DMS153 treated with DMSO at 0.1 percent for 48 hours (cell line): ENCODE measurements around the gene CDH20.

ENCODE experiments used
- DNase-seq: peaks from one replicate; lab custom pipeline; 2025; ENCODE audit not compliant: unreplicated experiment; lab: John Stamatoyannopoulos, UW

CDH20 gene

DNA sequence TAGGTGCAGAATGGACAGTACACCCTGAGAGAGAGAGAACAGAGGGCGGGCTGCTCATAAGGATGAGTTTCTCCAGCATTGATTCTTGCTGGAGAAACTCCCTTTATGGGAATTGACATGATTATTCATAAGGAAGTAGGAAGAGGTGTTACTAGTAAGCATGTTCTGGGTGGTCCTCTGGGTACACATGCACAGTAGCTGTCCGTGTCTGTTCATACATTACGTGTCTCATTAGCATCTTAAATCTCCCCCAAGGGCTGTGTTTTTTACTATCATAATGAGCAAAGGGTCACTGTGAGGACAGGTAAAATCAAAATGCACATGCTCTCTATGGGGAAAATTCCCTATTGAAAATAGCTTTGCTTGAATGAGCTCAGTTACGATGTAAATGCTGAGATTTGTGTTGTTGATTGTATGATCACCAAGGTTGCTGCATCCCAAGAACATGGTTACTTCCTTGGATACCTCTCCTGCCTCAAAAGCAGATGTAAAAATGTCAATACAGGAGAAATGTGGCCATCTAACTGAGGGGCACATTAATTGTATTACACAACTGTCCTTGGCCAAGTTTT is 238.9 kb downstream of the CDH20 start:
- DNase-seq, result no peak

DNA sequence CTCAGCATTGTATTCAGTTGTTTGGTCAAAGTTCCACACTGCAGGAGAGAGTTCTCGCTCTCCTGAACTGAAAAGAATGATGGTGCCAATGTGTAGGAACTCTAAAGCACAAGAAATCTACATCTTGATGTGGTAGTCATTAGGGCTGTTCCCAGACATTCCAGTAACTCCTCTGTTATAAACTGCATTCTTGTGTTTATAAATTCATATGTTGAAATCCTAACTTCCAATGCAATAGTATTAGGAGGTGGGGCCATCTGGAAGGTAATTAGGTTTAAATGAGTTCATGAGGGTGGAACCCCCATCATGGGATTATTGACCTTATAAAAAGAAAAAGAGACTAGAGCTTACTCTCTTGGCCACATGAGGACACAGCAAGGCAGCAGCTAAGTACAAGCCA is 239.6 kb downstream of the CDH20 start:
- no peak for DNase-seq

DNA sequence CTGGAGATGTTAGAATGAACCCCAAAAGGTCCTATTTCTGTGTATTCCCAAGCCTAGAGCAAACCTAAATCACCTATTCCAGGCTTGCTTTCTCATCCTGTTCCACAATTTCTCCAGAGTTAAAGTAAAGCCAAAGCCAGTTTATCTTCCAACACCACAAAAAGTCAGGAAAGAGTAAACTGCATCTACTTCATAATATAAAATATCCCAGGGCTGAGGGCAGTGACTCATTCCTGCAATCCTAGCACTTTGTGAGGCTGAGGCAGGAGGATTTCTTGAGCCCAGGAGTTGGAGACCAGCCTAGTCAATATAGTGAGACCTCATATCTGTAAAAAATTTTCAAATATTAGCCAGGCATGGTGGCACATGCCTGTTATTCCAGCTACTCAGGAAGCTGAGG is 241.4 kb downstream of the CDH20 start:
- DNase-seq, result no peak

DNA sequence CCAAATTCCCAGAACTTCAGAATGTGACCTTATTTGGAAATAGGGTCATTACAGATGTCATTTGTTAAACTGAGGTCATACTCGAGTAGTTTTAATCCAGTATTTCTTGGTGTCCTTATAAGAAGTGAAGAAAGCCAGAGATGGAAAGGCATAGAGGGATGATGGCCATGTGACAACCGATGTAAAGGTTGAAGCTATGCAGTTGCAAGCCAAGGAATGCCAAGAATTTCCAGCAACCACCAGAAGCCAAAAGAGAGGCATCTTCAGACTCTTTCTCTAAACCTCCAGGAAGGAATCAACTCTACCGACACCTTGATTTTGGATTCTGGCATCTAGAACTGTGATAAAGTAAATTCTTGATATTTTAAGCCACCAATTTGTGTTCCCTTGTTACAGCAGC is 242.2 kb downstream of the CDH20 start:
- DNase-seq, result no peak

- no peak for DNase-seq
These were observed 245.6 kb downstream of the CDH20 start for GRCh38 chr18:61578846-61579245.

- no peak for DNase-seq
These were observed 246.4 kb downstream of the CDH20 start for GRCh38 chr18:61579581-61579980.

GRCh38 chr18:61580046-61580445 is 246.8 kb downstream of the CDH20 start:
- DNase-seq, result no peak

- DNase-seq, result peak; percentile 37
These were observed 248.5 kb downstream of the CDH20 start for GRCh38 chr18:61581578-61582201.

DNA sequence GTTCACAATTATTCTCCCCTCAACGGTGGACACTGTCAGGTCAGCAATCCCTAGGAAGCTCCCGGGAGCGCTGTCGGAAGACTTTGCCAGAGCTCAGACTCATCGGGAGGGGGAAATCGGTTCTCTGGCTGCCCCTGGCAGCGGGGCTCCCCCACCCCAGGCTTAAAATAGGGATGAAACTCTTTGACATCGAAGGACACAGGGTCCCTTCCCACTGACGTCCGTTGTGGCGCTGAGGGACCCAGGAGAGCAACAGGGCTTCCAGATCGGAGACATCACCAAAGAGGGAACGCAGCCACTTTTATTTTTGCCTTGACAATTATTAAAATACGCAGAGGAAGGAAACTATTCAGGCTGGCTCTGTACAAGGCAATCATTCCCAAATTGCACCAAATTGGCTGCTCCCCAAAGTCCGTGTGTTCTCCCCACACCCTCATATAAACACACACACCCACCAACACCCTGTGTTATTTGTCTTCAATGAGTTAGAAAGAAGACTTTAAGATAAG is 249.0 kb downstream of the CDH20 start:
- DNase-seq, result no peak

- no peak for DNase-seq
These were observed 250.3 kb downstream of the CDH20 start for GRCh38 chr18:61583548-61583947.

DNA sequence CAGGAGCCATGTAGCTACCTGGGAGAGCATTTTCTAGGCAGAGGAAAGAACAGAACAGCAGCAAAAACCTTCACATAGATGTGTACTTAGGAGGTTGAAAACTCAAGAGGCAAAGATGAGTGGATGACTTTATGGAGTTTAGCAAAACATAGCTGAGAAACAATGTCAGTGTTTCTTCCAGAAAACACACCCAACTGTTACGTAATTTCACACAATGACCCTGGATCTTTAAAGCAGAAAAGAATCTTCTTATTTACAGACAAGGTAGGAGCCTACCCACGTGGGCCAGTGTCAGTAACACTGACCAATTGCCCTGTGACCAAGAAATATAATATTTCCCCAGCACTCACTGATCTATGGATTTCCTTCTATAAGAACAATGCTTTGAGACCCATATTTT is 254.6 kb downstream of the CDH20 start:
- no peak for DNase-seq

- DNase-seq, result no peak
These were observed 256.0 kb downstream of the CDH20 start for GRCh38 chr18:61589053-61589723.

DNA sequence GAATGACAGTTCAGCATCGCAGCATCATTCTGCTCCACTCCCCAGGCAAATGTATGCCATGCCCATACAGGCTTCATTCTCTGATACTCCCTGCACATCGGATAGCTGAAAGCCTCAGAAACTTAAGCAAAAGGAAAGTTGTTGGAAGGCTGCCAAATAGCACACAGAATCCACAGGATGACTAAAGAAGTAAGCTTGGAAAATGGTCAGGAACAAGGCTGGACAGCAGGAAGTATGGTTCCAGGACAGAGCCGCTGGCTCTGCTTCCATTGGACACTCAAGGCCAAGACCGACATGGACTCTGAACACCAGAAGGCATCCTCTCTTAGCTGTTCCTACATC is 256.5 kb downstream of the CDH20 start:
- DNase-seq, result no peak

DNA sequence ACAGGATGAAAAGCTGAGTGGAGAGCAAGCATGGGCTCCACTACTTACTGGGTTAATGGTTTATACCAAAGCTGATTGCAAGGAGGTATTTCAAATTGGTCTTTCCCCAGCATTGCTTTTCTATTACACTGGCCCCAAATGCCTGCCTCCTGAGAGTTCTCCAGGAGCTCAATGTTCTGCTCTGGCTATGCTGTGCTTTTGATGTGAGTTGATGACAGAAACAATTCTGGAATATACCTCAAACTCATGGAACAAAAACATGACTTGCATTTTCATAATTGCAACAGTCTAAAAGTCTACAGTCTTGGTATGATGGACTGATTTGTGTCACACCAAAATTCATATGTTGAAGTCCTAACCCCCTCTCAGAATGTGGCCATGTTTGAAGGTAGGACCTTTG is 258.0 kb downstream of the CDH20 start:
- DNase-seq, result no peak

DNA sequence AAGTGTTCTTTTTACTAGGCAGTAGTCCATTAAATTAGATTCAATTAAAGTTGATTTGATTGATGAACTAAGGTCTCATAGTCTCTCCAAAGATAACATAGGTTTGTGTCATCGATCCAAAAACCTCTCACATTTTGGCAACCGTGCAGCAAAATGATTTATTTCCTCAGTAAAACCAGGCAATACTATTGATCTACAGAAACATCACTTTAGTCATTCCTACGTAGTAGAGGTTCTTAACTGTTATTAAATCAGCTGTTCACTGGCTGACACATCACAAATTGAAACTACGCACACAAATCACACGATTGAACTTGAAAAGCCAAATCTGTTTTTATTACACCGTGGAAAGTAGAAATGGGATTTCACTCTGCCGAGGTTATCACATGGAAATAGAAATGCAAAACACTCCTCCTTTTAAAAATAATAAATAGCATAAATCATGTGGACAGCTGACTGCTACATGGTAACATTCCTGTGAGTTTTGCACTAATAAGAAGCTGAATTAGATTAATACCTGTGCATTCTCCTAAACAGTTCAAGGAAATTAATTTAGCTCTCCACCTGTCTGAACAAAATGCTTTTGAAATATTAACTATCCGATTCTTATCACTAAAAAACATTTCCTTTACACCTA is 262.5 kb downstream of the CDH20 start:
- no peak for DNase-seq

- no peak for DNase-seq
These were observed 263.1 kb downstream of the CDH20 start for GRCh38 chr18:61596296-61596695.

DNA sequence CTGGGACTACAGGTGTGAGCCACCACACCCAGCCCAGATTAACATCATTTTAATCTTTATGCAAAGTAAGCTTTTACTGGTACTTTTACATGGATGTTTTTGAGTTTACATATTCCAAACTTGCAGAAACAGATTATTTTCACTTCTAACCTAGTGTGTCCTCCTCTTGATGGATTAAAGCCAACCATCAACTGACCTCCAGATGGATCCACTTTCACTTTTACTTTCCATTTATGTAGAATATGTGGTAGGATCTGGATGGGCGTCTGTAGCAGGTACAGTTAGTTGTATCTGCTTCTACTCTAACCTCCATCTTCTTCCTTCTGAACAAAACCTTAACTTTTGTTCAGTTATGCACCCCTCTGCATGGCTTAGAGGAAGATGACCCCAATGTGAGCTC is 264.1 kb downstream of the CDH20 start:
- no peak for DNase-seq

DNA sequence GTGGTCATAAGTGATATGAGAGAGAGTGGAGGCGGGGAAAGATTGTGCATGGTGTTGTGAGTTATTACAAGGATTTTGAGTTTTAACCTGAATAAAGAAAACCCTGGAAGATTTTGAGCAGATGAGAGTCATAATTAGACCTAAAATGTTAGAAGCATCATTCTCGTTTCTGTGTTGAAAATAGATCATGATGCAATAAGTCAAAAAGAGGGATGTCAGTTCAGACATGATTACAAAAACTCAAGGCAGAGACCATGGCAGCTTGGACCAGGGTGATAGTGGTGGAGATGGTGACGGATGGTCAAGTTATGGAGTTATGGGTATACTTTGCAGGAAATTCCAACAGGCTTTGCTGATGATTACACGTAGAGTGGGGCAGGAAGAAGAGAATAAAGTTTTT is 267.2 kb downstream of the CDH20 start:
- no peak for DNase-seq

DNA sequence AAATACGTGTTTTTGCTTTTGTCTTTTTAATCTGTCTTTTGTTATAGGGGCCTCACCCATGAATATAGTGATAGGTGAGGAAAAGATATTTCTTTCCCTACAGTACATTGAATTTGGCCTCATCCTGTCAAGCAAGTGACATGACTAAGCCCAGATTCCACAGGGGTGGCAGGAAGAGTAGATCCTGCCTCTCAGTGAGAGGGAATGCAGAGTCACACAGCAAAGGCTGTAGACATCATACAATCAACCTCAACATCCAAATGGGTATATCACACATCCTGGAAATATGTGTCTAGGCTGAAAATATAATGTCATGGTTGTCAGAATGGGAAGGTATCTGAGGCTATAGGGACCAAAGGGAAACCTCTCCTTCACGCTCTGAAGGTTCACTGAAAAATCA is 269.6 kb downstream of the CDH20 start:
- no peak for DNase-seq
